OCI-LY1 (cell line): ENCODE results near the gene CIB4.

Source experiments
- H2AFZ ChIP-seq: fragments of 200-600 bp; sonication (generic), shearing (Covaris generic); 2 replicates; pipeline ENCODE4 v1.6.0; 2014; ENCODE audit warnings: antibody characterized with exemption, mild to moderate bottlenecking, low read length
- H3F3A ChIP-seq: fragments of 200-600 bp; sonication (generic), shearing (Covaris generic); 2 replicates; pipeline ENCODE4 v1.6.0; 2014; ENCODE audit warnings: mild to moderate bottlenecking, antibody characterized with exemption, low read length, moderate library complexity; ENCODE audit not compliant: insufficient read depth
- H3K27ac ChIP-seq: fragments of 200-600 bp; sonication (generic); 2 replicates; pipeline ENCODE4 v1.5.1; 2014; ENCODE audit warnings: low read length, mixed run types, mild to moderate bottlenecking, low read depth; ENCODE audit not compliant: poor library complexity, severe bottlenecking
- H3K27me3 ChIP-seq: fragments of 200-600 bp; sonication (generic); 2 replicates; pipeline ENCODE4 v1.6.0; 2014; ENCODE audit warnings: antibody characterized with exemption, mild to moderate bottlenecking, low read length, moderate library complexity; ENCODE audit not compliant: insufficient read depth
- H3K36me3 ChIP-seq: fragments of 200-600 bp; sonication (generic); 2 replicates; pipeline ENCODE4 v1.6.1; 2014; ENCODE audit warnings: mild to moderate bottlenecking, antibody characterized with exemption, low read length, moderate library complexity, mixed read lengths; ENCODE audit not compliant: insufficient read depth
- H3K4me1 ChIP-seq: fragments of 200-600 bp; sonication (generic); 2 replicates; pipeline ENCODE4 v1.5.1; 2014; ENCODE audit warnings: mild to moderate bottlenecking, low read length, moderate library complexity; ENCODE audit not compliant: insufficient read depth, severe bottlenecking
- H3K4me2 ChIP-seq: fragments of 200-600 bp; sonication (generic), shearing (Covaris generic); 2 replicates; pipeline ENCODE4 v1.6.1; 2014; ENCODE audit warnings: low read length
- H3K4me3 ChIP-seq: fragments of 200-600 bp; sonication (generic); 2 replicates; pipeline ENCODE4 v1.5.1; 2014; ENCODE audit warnings: low read length, low read depth, mild to moderate bottlenecking, mixed read lengths; ENCODE audit not compliant: poor library complexity, severe bottlenecking
- H3K79me2 ChIP-seq: fragments of 200-600 bp; shearing (Covaris generic); 2 replicates; pipeline ENCODE4 v1.6.1; 2016; ENCODE audit warnings: mixed run types, low read length, mixed read lengths; ENCODE audit not compliant: insufficient read depth
- H3K9ac ChIP-seq: fragments of 200-600 bp; sonication (generic), shearing (Covaris generic); 2 replicates; pipeline ENCODE4 v1.6.1; 2014; ENCODE audit warnings: mild to moderate bottlenecking, low read length, mixed read lengths
- H3K9me2 ChIP-seq: fragments of 200-600 bp; sonication (generic), shearing (Covaris generic); 2 replicates; pipeline ENCODE4 v1.6.1; 2014; ENCODE audit warnings: low read depth, mild to moderate bottlenecking, low read length, mixed read lengths
- H3K9me3 ChIP-seq: fragments of 200-600 bp; shearing (Covaris generic); 2 replicates; pipeline ENCODE4 v1.6.1; 2014; ENCODE audit warnings: low read length, mixed read lengths
- H4K20me1 ChIP-seq: fragments of 200-600 bp; sonication (generic), shearing (Covaris generic); 2 replicates; pipeline ENCODE4 v1.6.0; 2016; ENCODE audit warnings: mild to moderate bottlenecking, low read length; ENCODE audit not compliant: insufficient read depth
- CTCF ChIP-seq: fragments of 200-600 bp; sonication (generic), shearing (Covaris generic); IDR thresholded peaks from 2 replicates; pipeline ENCODE4 v1.5.1; 2017; ENCODE audit warnings: mild to moderate bottlenecking, antibody characterized with exemption, low read length, moderate library complexity, mixed read lengths
- EZH2 ChIP-seq: fragments of 200-600 bp; sonication (generic), shearing (Covaris generic); IDR thresholded peaks from 2 replicates; pipeline ENCODE4 v1.8.0; 2017; ENCODE audit warnings: borderline replicate concordance, mixed run types, mild to moderate bottlenecking, antibody characterized with exemption, low read length, moderate library complexity, mixed read lengths

The CIB4 gene

GRCh38 chr2:26552641-26553374 lies 88.4 kb downstream of the CIB4 start:
- no peaks in the 10 kb centered on the region for H3K9me2 ChIP-seq
- no peaks in the 10 kb centered on the region for H4K20me1 ChIP-seq
- TF ChIP-seq CTCF (no peak), EZH2 (no peak)
- no peaks in the 10 kb centered on the region for H3K4me1 ChIP-seq
- H3K27me3 ChIP-seq = no peaks in the 10 kb centered on the region
- no peak overlapping the region for H2AFZ ChIP-seq
- H3K27ac ChIP-seq = no peak overlapping the region
- H3K9ac ChIP-seq = no peak overlapping the region
- no peaks in the 10 kb centered on the region for H3K79me2 ChIP-seq
- no peaks in the 10 kb centered on the region for H3K9me3 ChIP-seq
- no peak overlapping the region for H3K4me2 ChIP-seq
- H3K4me3 ChIP-seq = no peak overlapping the region
- no peaks in the 10 kb centered on the region for H3K36me3 ChIP-seq
- no peaks in the 10 kb centered on the region for H3F3A ChIP-seq

- no peaks in the 10 kb centered on the region for H3K36me3 ChIP-seq
- H3K27me3 ChIP-seq = no peaks in the 10 kb centered on the region
- H3K79me2 ChIP-seq = no peaks in the 10 kb centered on the region
- H3K4me1 ChIP-seq = no peaks in the 10 kb centered on the region
- no peak overlapping the region for H2AFZ ChIP-seq
- H4K20me1 ChIP-seq = no peaks in the 10 kb centered on the region
- H3K4me2 ChIP-seq = no peak overlapping the region
- H3K27ac ChIP-seq = no peak overlapping the region
- TF ChIP-seq EZH2 (no peak), CTCF (no peak)
- no peak overlapping the region for H3K4me3 ChIP-seq
- H3K9ac ChIP-seq = no peak overlapping the region
- no peaks in the 10 kb centered on the region for H3K9me2 ChIP-seq
- no peaks in the 10 kb centered on the region for H3K9me3 ChIP-seq
- no peaks in the 10 kb centered on the region for H3F3A ChIP-seq
Observed at GRCh38 chr2:26550276-26551015, 90.7 kb downstream of the CIB4 start.

- H3K4me3 ChIP-seq = no peak overlapping the region
- H3K9me3 ChIP-seq = no peaks in the 10 kb centered on the region
- TF ChIP-seq CTCF = no peak
- no peak for TF ChIP-seq EZH2
- no peaks in the 10 kb centered on the region for H3F3A ChIP-seq
- no peaks in the 10 kb centered on the region for H3K9me2 ChIP-seq
- H3K36me3 ChIP-seq = no peaks in the 10 kb centered on the region
- H3K27me3 ChIP-seq = no peaks in the 10 kb centered on the region
- H2AFZ ChIP-seq = no peak overlapping the region
- H3K4me2 ChIP-seq = no peak overlapping the region
- no peaks in the 10 kb centered on the region for H3K4me1 ChIP-seq
- H3K27ac ChIP-seq = no peak overlapping the region
- no peaks in the 10 kb centered on the region for H3K79me2 ChIP-seq
- no peak overlapping the region for H3K9ac ChIP-seq
- H4K20me1 ChIP-seq = no peaks in the 10 kb centered on the region
Observed at GRCh38 chr2:26542676-26543505, 98.3 kb downstream of the CIB4 start.
